A549 (cell line): Measurements from ENCODE around the gene LMO2.

Experiments used
- CEBPB ChIP-seq, 2 experiments: fragments of >200 bp in 1 of 2; sonication (Bioruptor Twin) in 1 of 2; formaldehyde crosslinking in 1 of 2; IDR thresholded peaks; 2 replicates each; pipeline ENCODE4 v1.6.1; 2012 to 2016
- HOXB13 ChIP-seq: fragments of 250-450 bp; sonication (Bioruptor Pico); IDR thresholded peaks from 2 replicates; pipeline ENCODE4 v1.5.0; 2020; ENCODE audit warnings: low read depth, mild to moderate bottlenecking, moderate library complexity
- JUNB ChIP-seq: fragments of >200 bp; sonication (Bioruptor Twin); formaldehyde crosslinking; IDR thresholded peaks from 2 replicates; pipeline ENCODE4 v1.6.1; 2016
- PHF8 ChIP-seq: fragments of 200-600 bp; sonication (generic); IDR thresholded peaks from 2 replicates; pipeline ENCODE4 v1.6.1; 2016; ENCODE audit warnings: low read depth, mild to moderate bottlenecking, antibody characterized with exemption, moderate library complexity, borderline replicate concordance
- POLR2A ChIP-seq: IDR thresholded peaks from 2 replicates; pipeline ENCODE4 v1.6.1; 2012; ENCODE audit warnings: mild to moderate bottlenecking, low read length
- SMC3 ChIP-seq: fragments of >200 bp; sonication (Bioruptor Twin); formaldehyde crosslinking; IDR thresholded peaks from 3 replicates; pipeline ENCODE4 v1.6.1; 2018; ENCODE audit warnings: inconsistent platforms
- TF ChIP-seq, protein P1 (sequence below): fragments of >200 bp; sonication (Bioruptor Twin); formaldehyde crosslinking; IDR thresholded peaks from 3 replicates; pipeline ENCODE4 v1.5.1; 2016
- TF ChIP-seq, protein P2 (sequence below): IDR thresholded peaks from 2 replicates; pipeline ENCODE4 v1.6.1; 2012

DNA sequence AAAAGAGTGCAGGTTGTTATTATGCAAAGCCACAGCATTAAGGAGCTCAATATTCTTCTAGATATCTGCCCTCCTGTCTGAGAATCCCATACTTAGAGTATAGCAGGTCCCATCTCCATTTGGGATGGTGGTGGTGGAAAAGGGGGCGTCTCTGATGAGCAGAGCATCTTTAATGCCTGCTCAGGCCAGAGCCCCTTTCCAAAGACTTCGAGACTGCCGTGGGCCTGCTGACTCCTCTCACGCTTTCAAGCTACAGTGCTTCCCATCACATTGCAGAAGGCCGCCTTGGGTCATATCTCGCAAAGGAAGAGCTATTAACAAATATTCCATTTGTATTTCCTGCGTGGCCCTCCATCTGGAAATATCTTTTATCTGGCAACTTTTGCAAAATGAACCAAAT lies 10.9 kb downstream of the LMO2 start:
- TF ChIP-seq, protein P1, sequence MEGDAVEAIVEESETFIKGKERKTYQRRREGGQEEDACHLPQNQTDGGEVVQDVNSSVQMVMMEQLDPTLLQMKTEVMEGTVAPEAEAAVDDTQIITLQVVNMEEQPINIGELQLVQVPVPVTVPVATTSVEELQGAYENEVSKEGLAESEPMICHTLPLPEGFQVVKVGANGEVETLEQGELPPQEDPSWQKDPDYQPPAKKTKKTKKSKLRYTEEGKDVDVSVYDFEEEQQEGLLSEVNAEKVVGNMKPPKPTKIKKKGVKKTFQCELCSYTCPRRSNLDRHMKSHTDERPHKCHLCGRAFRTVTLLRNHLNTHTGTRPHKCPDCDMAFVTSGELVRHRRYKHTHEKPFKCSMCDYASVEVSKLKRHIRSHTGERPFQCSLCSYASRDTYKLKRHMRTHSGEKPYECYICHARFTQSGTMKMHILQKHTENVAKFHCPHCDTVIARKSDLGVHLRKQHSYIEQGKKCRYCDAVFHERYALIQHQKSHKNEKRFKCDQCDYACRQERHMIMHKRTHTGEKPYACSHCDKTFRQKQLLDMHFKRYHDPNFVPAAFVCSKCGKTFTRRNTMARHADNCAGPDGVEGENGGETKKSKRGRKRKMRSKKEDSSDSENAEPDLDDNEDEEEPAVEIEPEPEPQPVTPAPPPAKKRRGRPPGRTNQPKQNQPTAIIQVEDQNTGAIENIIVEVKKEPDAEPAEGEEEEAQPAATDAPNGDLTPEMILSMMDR = no peak
- no peak for TF ChIP-seq JUNB
- TF ChIP-seq POLR2A = no peak
- no peak for TF ChIP-seq CEBPB (IDR thresholded peaks at IDR 0.05)
- TF ChIP-seq, protein P2, sequence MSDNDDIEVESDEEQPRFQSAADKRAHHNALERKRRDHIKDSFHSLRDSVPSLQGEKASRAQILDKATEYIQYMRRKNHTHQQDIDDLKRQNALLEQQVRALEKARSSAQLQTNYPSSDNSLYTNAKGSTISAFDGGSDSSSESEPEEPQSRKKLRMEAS = no peak
- TF ChIP-seq PHF8 = no peak
- no peak for TF ChIP-seq SMC3
- no peak for TF ChIP-seq HOXB13 (CRISPR knock-in tag)
